Tongue (tissue), 2 donors: ENCODE results near the gene WFDC1. TPM values are rescaled to one million over a fixed set of nuclear protein-coding genes. Genes with fewer than 3 reads are reported as not detected.
"Not testable (repeated sequence)": the region's sequence is repeated elsewhere in the genome, so short reads cannot be mapped to it uniquely, and the experiment has no call there.

Experiments used
- DNase-seq: peaks from one replicate; pipeline ENCODE4 v3.0.0-alpha.2; 2015
- total RNA-seq: library from RNA; depleted of rRNA; stranded (reverse); fragments of >200 nt; gene quantifications from one replicate; pipeline ENCODE4 v1.2.3, GENCODE V29; 2014

The WFDC1 gene
- total RNA-seq, 1 donor from 2014 or later: 4.8 TPM

GRCh38 chr16:84329016-84329415 is 34.3 kb downstream of the WFDC1 start:
- no peak for DNase-seq

- no peak for DNase-seq
Measured at GRCh38 chr16:84329843-84330684, 35.4 kb downstream of the WFDC1 start.

- no peak for DNase-seq
Measured at GRCh38 chr16:84330685-84331050, 36.0 kb downstream of the WFDC1 start.

- DNase-seq: no peak
Measured at GRCh38 chr16:84331998-84332780, 37.5 kb downstream of the WFDC1 start.

GRCh38 chr16:84332975-84333684 is 38.5 kb downstream of the WFDC1 start:
- DNase-seq: no peak

- no peak for DNase-seq
Measured at GRCh38 chr16:84334058-84334457, 39.4 kb downstream of the WFDC1 start.

- DNase-seq: no peak
Measured at GRCh38 chr16:84334482-84334881, 39.8 kb downstream of the WFDC1 start.

GRCh38 chr16:84337236-84337635 is 42.6 kb downstream of the WFDC1 start:
- DNase-seq: not testable (repeated sequence)

- DNase-seq: peak; percentile 85
Measured at GRCh38 chr16:84339311-84339710, 44.6 kb downstream of the WFDC1 start.

GRCh38 chr16:84339766-84340165 is 45.1 kb downstream of the WFDC1 start:
- DNase-seq: no peak

- no peak for DNase-seq
Measured at GRCh38 chr16:84340325-84341040, 45.8 kb downstream of the WFDC1 start.

GRCh38 chr16:84341528-84342295 is 47.0 kb downstream of the WFDC1 start:
- DNase-seq: no peak

GRCh38 chr16:84343800-84344199 is 49.1 kb downstream of the WFDC1 start:
- DNase-seq: not testable (repeated sequence)

GRCh38 chr16:84344781-84345180 is 50.1 kb downstream of the WFDC1 start:
- no peak for DNase-seq

- DNase-seq: no peak
Measured at GRCh38 chr16:84347161-84347560, 52.5 kb downstream of the WFDC1 start.

GRCh38 chr16:84348386-84348888 is 53.8 kb downstream of the WFDC1 start:
- no peak for DNase-seq

GRCh38 chr16:84349862-84350684 is 55.4 kb downstream of the WFDC1 start:
- no peak for DNase-seq

GRCh38 chr16:84350685-84351400 is 56.2 kb downstream of the WFDC1 start:
- DNase-seq: no peak

GRCh38 chr16:84351630-84352029 is 57.0 kb downstream of the WFDC1 start:
- no peak for DNase-seq

- no peak for DNase-seq
Measured at GRCh38 chr16:84354306-84354705, 59.6 kb downstream of the WFDC1 start.
